ENCODE data around the gene SOX1. TPM values are rescaled to one million over a fixed set of nuclear protein-coding genes. Genes with fewer than 3 reads are reported as not detected.

Gene SOX1
- total and polyA plus RNA-seq, 4 donors, result not detected

- H3K36me3 ChIP-seq (ENCODE audit: control insufficient read depth in 4 of 4, insufficient read depth in 3 of 4, low read depth in 1 of 4, low read length in 3 of 4), result no peaks in the 10 kb centered on the region
- H3K4me3 ChIP-seq (ENCODE audit: low read depth in 1 of 3, low read length in 3 of 3), result no peak overlapping the region
- no peak for DNase-seq (ENCODE audit: low spot score)
- peaks cover 0 to 22% (median 16%) of the 10 kb centered on the region in 4 donors for H3K4me1 ChIP-seq (ENCODE audit: control insufficient read depth in 4 of 4, insufficient read depth in 4 of 4, low read length in 3 of 4)
- H3K9ac ChIP-seq (ENCODE audit: low read depth in 1 of 2, low read length in 2 of 2), result no peak overlapping the region
- H3K9me3 ChIP-seq (ENCODE audit: control insufficient read depth in 4 of 4, low read length in 3 of 4), result no peaks in the 10 kb centered on the region
- TF ChIP-seq CTCF (IDR thresholded peaks at IDR 0.05; ENCODE audit: low read depth, low read length, missing input control) (no peak), ZBTB33 (IDR thresholded peaks at IDR 0.05) (no peak), FOXA2 (IDR thresholded peaks at IDR 0.05) (no peak)
- WGBS, result 7% methylated on average over 31 of the region's 31 CpGs
- H3K27ac ChIP-seq (ENCODE audit: low read depth in 1 of 2, low read length in 2 of 2), result no peak overlapping the region
- peaks cover 5 to 35% (median 17%) of the 10 kb centered on the region in 4 donors for H3K27me3 ChIP-seq (ENCODE audit: control insufficient read depth in 4 of 4, insufficient read depth in 4 of 4, low read length in 3 of 4)
Measured at GRCh38 chr13:112053167-112053743, 13.7 kb upstream of the SOX1 start.

GRCh38 chr13:112053744-112054615 is 13.0 kb upstream of the SOX1 start:
- no peak for TF ChIP-seq REST (IDR thresholded peaks at IDR 0.05)
- no peak for TF ChIP-seq ZBTB33 (IDR thresholded peaks at IDR 0.05)
- no peak for TF ChIP-seq HNF4G (IDR thresholded peaks at IDR 0.05)
- TF ChIP-seq CTCF (IDR thresholded peaks at IDR 0.05; ENCODE audit: low read depth, low read length, missing input control), result no peak
- TF ChIP-seq FOXA1 (IDR thresholded peaks at IDR 0.05), result no peak
- no peak for TF ChIP-seq RAD21 (IDR thresholded peaks at IDR 0.05)
- no peak for TF ChIP-seq JUND (IDR thresholded peaks at IDR 0.05)
- TF ChIP-seq TAF1 (conservative IDR thresholded peaks at IDR 0.05), result no peak
- TF ChIP-seq EGR1 (IDR thresholded peaks at IDR 0.05; ENCODE audit: low read depth in 2 of 2), result no peak
- TF ChIP-seq SP1 (IDR thresholded peaks at IDR 0.05), result no peak
- no peak for TF ChIP-seq RXRA (IDR thresholded peaks at IDR 0.05)
- TF ChIP-seq HNF4A (conservative IDR thresholded peaks at IDR 0.05), result no peak
- no peak for TF ChIP-seq FOXA2 (IDR thresholded peaks at IDR 0.05)
- no peak for TF ChIP-seq NR2F2 (IDR thresholded peaks at IDR 0.05)
- Histone ChIP-seq H3K9ac (ENCODE audit: low read depth in 1 of 2, low read length in 2 of 2) (no peak overlapping the region), H3K36me3 (ENCODE audit: control insufficient read depth in 4 of 4, insufficient read depth in 3 of 4, low read depth in 1 of 4, low read length in 3 of 4) (no peaks in the 10 kb centered on the region), H3K9me3 (ENCODE audit: control insufficient read depth in 4 of 4, low read length in 3 of 4) (no peaks in the 10 kb centered on the region), H3K27ac (ENCODE audit: low read depth in 1 of 2, low read length in 2 of 2) (no peak overlapping the region), H3K4me1 (ENCODE audit: control insufficient read depth in 4 of 4, insufficient read depth in 4 of 4, low read length in 3 of 4) (peaks cover 0 to 22% (median 16%) of the 10 kb centered on the region in 4 donors), H3K27me3 (ENCODE audit: control insufficient read depth in 4 of 4, insufficient read depth in 4 of 4, low read length in 3 of 4) (peaks cover 5 to 42% (median 16%) of the 10 kb centered on the region in 4 donors), H3K4me3 (ENCODE audit: low read depth in 1 of 3, low read length in 3 of 3) (no peak overlapping the region)
- WGBS, result 5% methylated on average over 63 of the region's 63 CpGs
- DNase-seq (ENCODE audit: low spot score), result no peak
